ENCODE results near the gene MTF1. TPM values are rescaled to one million over a fixed set of nuclear protein-coding genes. Genes with fewer than 3 reads are reported as not detected.

Gene MTF1
- total and polyA plus RNA-seq, 2 experiments from 2014 or later = 2.1 to 14.4 TPM

DNA sequence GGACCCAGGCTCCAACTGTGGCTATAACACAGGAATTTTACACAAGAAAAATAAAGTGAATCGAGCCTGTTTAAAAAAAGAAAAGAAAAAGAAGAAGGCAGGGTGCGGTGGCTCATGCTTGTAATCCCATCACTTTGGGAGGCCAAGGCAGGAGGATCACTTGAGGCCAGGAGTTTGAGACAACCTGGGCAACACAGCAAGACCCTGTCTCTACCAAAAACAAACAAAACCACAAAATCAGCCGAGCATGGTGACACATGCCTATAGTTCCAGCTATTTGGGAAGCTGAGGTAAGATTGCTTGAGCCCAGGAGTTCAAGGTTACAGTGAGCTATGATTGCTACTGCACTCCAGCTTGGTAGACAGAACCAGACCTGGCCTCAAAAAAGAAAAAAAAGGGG is 17.7 kb downstream of the MTF1 start:
- Histone ChIP-seq H3K27ac (no peak overlapping the region), H3K79me2 (ENCODE audit: insufficient read depth) (peaks cover 91% of the 10 kb centered on the region), H3K9me3 (ENCODE audit: low read depth) (no peaks in the 10 kb centered on the region), H3K27me3 (replicated peaks; ENCODE audit: insufficient read depth) (no peaks in the 10 kb centered on the region), H2AFZ (no peak overlapping the region), H3K4me2 (ENCODE audit: unreplicated experiment) (no peak overlapping the region), H4K20me1 (ENCODE audit: insufficient read depth) (no peaks in the 10 kb centered on the region), H3K4me3 (no peak overlapping the region), H3K9ac (no peak overlapping the region), H3F3A (ENCODE audit: insufficient read depth) (no peaks in the 10 kb centered on the region), H3K4me1 (ENCODE audit: insufficient read depth) (no peaks in the 10 kb centered on the region), H3K9me2 (ENCODE audit: insufficient read depth) (no peaks in the 10 kb centered on the region), H3K36me3 (ENCODE audit: low read depth) (peaks cover 35% of the 10 kb centered on the region)
- WGBS, 2 experiments (ENCODE audit: low coverage in 1 of 2, low lambda C conversion rate in 2 of 2, missing lambda C conversion rate in 2 of 2) = 92 to 97% methylated on average over 3 of the region's 3 CpGs
- DNase-seq = no peak
- TF ChIP-seq EZH2phosphoT487 (IDR thresholded peaks at IDR 0.05; ENCODE audit: insufficient read depth, low read depth) (no peak), EZH2 (IDR thresholded peaks at IDR 0.05; ENCODE audit: insufficient read depth, poor library complexity, severe bottlenecking) (no peak)
- in situ Hi-C loops (cut with MboI) = no loop called here

DNA sequence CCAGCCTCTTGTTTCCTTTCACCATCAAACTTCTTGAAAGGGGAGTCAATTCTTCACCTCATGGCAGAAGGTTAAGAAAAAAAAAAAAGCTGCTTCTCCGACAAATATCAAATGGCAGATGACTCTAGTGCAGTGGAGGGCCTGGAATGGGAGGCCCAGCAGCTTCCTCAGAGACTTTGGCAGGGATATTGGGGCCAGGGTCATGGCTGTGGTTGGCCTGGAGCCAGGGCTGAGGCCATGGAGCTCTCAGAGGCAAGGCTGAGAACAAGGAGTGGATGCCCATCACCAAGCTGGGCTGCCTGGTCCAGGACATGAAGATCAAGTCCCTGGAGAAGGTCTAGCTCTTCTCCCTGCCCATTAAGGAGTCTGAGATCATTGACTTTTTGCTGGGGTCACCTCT is 18.7 kb downstream of the MTF1 start:
- Histone ChIP-seq H3K79me2 (ENCODE audit: insufficient read depth) (peaks cover 85% of the 10 kb centered on the region), H3K4me1 (ENCODE audit: insufficient read depth) (no peaks in the 10 kb centered on the region), H3K9ac (no peak overlapping the region), H3K4me3 (no peak overlapping the region), H3K36me3 (ENCODE audit: low read depth) (peaks cover 43% of the 10 kb centered on the region), H3F3A (ENCODE audit: insufficient read depth) (no peaks in the 10 kb centered on the region), H4K20me1 (ENCODE audit: insufficient read depth) (no peaks in the 10 kb centered on the region), H3K27ac (no peak overlapping the region), H2AFZ (no peak overlapping the region), H3K9me3 (ENCODE audit: low read depth) (no peaks in the 10 kb centered on the region), H3K4me2 (ENCODE audit: unreplicated experiment) (no peak overlapping the region), H3K27me3 (replicated peaks; ENCODE audit: insufficient read depth) (no peaks in the 10 kb centered on the region), H3K9me2 (ENCODE audit: insufficient read depth) (no peaks in the 10 kb centered on the region)
- DNase-seq = no peak
- TF ChIP-seq EZH2phosphoT487 (IDR thresholded peaks at IDR 0.05; ENCODE audit: insufficient read depth, low read depth) = no peak
- TF ChIP-seq EZH2 (IDR thresholded peaks at IDR 0.05; ENCODE audit: insufficient read depth, poor library complexity, severe bottlenecking) = no peak
- in situ Hi-C loops (cut with MboI) = no loop called here
- WGBS, 2 experiments (ENCODE audit: low coverage in 1 of 2, low lambda C conversion rate in 2 of 2, missing lambda C conversion rate in 2 of 2) = 92 to 100% methylated on average over 1 of the region's 1 CpG

DNA sequence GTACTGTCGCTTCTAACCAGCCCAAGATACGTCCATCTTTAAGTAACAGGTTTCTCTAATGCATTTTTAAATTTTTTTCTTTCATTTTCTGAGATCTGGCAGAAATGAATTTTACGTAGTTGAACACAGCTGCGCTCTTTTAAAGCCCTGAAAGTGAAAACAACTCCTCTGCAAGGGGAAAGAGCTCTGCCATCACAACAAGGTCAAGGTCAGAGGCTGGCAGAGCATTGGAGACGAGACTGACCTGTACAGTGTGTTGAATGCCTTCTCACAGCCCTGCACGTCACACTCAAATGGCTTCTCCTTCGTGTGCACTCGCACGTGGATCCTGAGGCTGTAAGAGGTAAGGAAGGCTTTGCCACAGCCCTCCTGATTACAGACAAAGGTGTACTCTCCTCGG is 19.7 kb downstream of the MTF1 start:
- 91 to 92% methylated on average over 10 of the region's 10 CpGs for WGBS, 2 experiments (ENCODE audit: low coverage in 1 of 2, low lambda C conversion rate in 2 of 2, missing lambda C conversion rate in 2 of 2)
- Histone ChIP-seq H3K9me3 (ENCODE audit: low read depth) (no peaks in the 10 kb centered on the region), H3K79me2 (ENCODE audit: insufficient read depth) (peaks cover 75% of the 10 kb centered on the region)

DNA sequence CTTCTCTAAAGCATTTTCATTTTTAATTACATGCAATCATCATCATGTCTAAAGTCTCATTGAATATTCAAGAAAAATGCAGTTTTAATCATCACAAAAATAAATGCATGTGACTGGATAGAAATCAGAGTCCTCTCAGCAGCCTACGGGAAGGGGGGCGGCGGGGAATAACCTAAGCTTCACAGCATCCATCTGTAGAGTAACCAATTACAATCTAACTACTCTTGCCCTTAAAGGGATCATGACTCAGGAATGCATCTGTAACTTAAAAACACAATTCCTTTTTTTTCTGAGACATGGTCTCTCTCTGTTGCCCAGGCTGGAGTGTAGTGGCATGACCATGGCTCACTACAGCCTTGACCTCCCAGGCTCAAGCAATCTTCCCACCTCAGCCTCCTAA is 22.6 kb downstream of the MTF1 start:
- Histone ChIP-seq H3F3A (ENCODE audit: insufficient read depth) (no peaks in the 10 kb centered on the region), H3K36me3 (ENCODE audit: low read depth) (peaks cover 60% of the 10 kb centered on the region), H3K27ac (no peak overlapping the region), H3K79me2 (ENCODE audit: insufficient read depth) (peaks cover 47% of the 10 kb centered on the region), H3K4me2 (ENCODE audit: unreplicated experiment) (no peak overlapping the region), H3K9me2 (ENCODE audit: insufficient read depth) (no peaks in the 10 kb centered on the region), H3K9me3 (ENCODE audit: low read depth) (no peaks in the 10 kb centered on the region), H3K4me1 (ENCODE audit: insufficient read depth) (no peaks in the 10 kb centered on the region), H4K20me1 (ENCODE audit: insufficient read depth) (no peaks in the 10 kb centered on the region), H2AFZ (no peak overlapping the region), H3K9ac (no peak overlapping the region), H3K27me3 (replicated peaks; ENCODE audit: insufficient read depth) (no peaks in the 10 kb centered on the region), H3K4me3 (no peak overlapping the region)
- no peak for DNase-seq
- in situ Hi-C loops (cut with MboI) = no loop called here
- no peak for TF ChIP-seq EZH2phosphoT487 (IDR thresholded peaks at IDR 0.05; ENCODE audit: insufficient read depth, low read depth)
- 63 to 65% methylated on average over 3 of the region's 3 CpGs for WGBS, 2 experiments (ENCODE audit: low coverage in 1 of 2, low lambda C conversion rate in 2 of 2, missing lambda C conversion rate in 2 of 2)

More for the DNA sequence above, 19.7 kb downstream of the MTF1 start:
- TF ChIP-seq EZH2phosphoT487 (IDR thresholded peaks at IDR 0.05; ENCODE audit: insufficient read depth, low read depth) (no peak), EZH2 (IDR thresholded peaks at IDR 0.05; ENCODE audit: insufficient read depth, poor library complexity, severe bottlenecking) (no peak)
- Histone ChIP-seq H4K20me1 (ENCODE audit: insufficient read depth) (no peaks in the 10 kb centered on the region), H3K36me3 (ENCODE audit: low read depth) (peaks cover 47% of the 10 kb centered on the region), H3K9me2 (ENCODE audit: insufficient read depth) (no peaks in the 10 kb centered on the region), H3K9ac (no peak overlapping the region), H3K4me3 (no peak overlapping the region), H3K4me1 (ENCODE audit: insufficient read depth) (no peaks in the 10 kb centered on the region), H3K27me3 (replicated peaks; ENCODE audit: insufficient read depth) (no peaks in the 10 kb centered on the region), H2AFZ (no peak overlapping the region), H3F3A (ENCODE audit: insufficient read depth) (no peaks in the 10 kb centered on the region), H3K4me2 (ENCODE audit: unreplicated experiment) (no peak overlapping the region), H3K27ac (no peak overlapping the region)
- in situ Hi-C loops (cut with MboI) = no loop called here
- DNase-seq = no peak

DNA sequence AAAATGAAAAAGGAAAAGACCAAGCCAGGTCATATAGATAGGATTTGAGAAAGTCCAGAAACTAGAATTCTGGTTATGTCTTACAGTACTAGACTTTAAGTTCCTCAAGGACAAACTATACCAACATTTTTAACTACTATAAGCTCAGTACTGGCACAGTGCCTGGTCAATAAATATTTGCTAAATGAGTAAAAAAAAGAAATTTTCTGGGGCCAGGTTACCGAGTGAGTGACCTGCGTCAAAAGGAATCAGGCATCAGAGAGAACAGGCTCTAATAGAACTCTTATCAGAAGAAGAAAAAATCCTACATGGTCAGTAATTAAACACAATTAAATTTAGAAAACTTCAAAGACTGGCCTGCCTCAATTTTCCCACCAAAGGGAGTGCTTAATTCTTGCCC is 27.6 kb downstream of the MTF1 start:
- no peaks in the 10 kb centered on the region for H3K27me3 ChIP-seq (replicated peaks; ENCODE audit: insufficient read depth)
- H3F3A ChIP-seq (ENCODE audit: insufficient read depth) = no peaks in the 10 kb centered on the region
- no peak for DNase-seq
- H3K9me3 ChIP-seq (ENCODE audit: low read depth) = no peaks in the 10 kb centered on the region
- no peaks in the 10 kb centered on the region for H4K20me1 ChIP-seq (ENCODE audit: insufficient read depth)
- H3K9me2 ChIP-seq (ENCODE audit: insufficient read depth) = no peaks in the 10 kb centered on the region
- TF ChIP-seq EZH2 (IDR thresholded peaks at IDR 0.05; ENCODE audit: insufficient read depth, poor library complexity, severe bottlenecking) = no peak
- TF ChIP-seq EZH2phosphoT487 (IDR thresholded peaks at IDR 0.05; ENCODE audit: insufficient read depth, low read depth) = no peak
- H3K4me2 ChIP-seq (ENCODE audit: unreplicated experiment) = no peak overlapping the region
- no peak overlapping the region for H3K27ac ChIP-seq
- H3K36me3 ChIP-seq (ENCODE audit: low read depth) = peaks cover 63% of the 10 kb centered on the region
- H3K4me1 ChIP-seq (ENCODE audit: insufficient read depth) = no peaks in the 10 kb centered on the region
- no peak overlapping the region for H3K4me3 ChIP-seq
- in situ Hi-C loops (cut with MboI) = no loop called here
- WGBS, 2 experiments (ENCODE audit: low coverage in 1 of 2, low lambda C conversion rate in 2 of 2, missing lambda C conversion rate in 2 of 2) = 92 to 98% methylated on average over 2 of the region's 2 CpGs
- H2AFZ ChIP-seq = no peak overlapping the region
- H3K9ac ChIP-seq = no peak overlapping the region
- peaks cover 17% of the 10 kb centered on the region; the same call in 1 of the 2 replicates for H3K79me2 ChIP-seq (ENCODE audit: insufficient read depth)

All from GM23248 (cell line).